Activated CD4-positive, CD25-positive, alpha-beta regulatory T cell treated with anti-CD3 and anti-CD28 coated beads, Interleukin-2, amount 50 U/mL, for 24 hours (primary cell): Measurements from ENCODE around the gene FEZF2.

Source experiments
- ATAC-seq, 2 donors: fragments of 150-1000 bp; cut with Tn5 transposase; one replicate each; pipeline ENCODE4 v1.10.0; 2021; ENCODE audit warnings: mild to moderate bottlenecking in 1 of 2, moderate library complexity in 1 of 2

Gene FEZF2

GRCh38 chr3:62373215-62373614 is at the start of gene FEZF2:
FEZF2 (minus strand) TSS chr3:62373550; CDS start chr3:62372868, 682 bp downstream.
- ATAC-seq: no peak

GRCh38 chr3:62421207-62421606 is 47.9 kb upstream of the FEZF2 start:
- no peak for ATAC-seq

- ATAC-seq: no peak
Measured at GRCh38 chr3:62416144-62416543, 42.8 kb upstream of the FEZF2 start.

- no peak for ATAC-seq
Measured at GRCh38 chr3:62415312-62415801, 42.0 kb upstream of the FEZF2 start.

DNA sequence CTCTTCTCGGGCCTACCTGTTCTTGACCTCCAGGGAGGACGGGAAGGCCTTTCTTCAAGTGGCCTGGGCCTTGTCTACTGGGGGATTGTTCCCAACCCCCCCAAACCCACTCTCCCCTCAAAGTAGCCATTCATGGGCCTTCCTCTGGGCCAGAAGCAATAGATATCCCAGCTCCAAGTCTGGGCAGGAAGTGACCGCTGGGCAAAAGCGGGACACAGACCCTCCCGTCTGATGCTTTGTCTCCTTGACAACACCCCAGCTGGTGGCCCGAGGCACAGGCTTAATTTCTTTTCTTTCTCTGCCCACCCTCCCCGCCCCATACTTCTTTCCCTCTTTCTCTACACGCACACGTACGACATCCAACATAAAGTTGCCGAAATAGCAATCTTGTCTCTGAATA is 41.4 kb upstream of the FEZF2 start:
- ATAC-seq: no peak

DNA sequence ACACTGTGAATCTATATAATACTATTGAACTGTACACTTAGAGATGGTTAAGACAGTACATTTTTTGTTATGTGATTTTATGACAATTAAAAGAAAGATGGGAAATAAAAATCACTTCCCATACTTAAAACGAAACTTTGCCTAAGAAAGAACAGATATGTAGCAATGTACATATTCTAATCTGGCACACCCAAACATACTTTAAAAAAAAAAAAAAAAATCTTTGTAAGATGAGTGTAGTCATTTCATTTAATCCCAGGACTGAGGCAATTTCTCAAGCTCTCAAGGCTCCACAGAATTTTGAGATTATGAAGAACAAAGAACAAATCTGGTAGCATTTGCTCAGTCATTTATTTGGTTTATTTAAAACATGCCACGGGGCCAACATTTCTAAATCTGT is 40.3 kb upstream of the FEZF2 start:
- no peak for ATAC-seq

GRCh38 chr3:62406945-62407344 is 33.6 kb upstream of the FEZF2 start:
- ATAC-seq: no peak

DNA sequence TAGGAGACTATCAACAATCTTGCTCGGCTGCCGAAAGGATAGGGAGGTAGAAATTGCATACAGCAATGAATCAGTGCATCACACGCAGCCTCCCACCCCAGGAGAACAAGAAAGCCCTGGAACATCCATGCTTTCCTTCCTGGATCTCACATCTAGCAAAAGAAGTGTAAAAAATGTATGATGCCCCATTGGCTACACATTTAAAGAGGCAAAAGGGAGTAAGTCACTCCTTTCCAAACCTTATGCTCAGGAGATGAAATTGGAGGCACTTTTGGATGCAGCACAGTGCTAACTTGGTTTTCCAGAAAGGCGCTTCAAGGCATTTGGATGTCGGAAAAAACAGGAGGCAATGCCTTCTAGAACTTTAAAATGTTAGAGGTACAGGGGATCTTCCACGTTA is 32.2 kb upstream of the FEZF2 start:
- ATAC-seq: no peak

GRCh38 chr3:62405135-62405534 is 31.8 kb upstream of the FEZF2 start:
- ATAC-seq: no peak

GRCh38 chr3:62404321-62404720 is 31.0 kb upstream of the FEZF2 start:
- ATAC-seq: no peak

GRCh38 chr3:62403765-62404164 is 30.4 kb upstream of the FEZF2 start:
- no peak for ATAC-seq

DNA sequence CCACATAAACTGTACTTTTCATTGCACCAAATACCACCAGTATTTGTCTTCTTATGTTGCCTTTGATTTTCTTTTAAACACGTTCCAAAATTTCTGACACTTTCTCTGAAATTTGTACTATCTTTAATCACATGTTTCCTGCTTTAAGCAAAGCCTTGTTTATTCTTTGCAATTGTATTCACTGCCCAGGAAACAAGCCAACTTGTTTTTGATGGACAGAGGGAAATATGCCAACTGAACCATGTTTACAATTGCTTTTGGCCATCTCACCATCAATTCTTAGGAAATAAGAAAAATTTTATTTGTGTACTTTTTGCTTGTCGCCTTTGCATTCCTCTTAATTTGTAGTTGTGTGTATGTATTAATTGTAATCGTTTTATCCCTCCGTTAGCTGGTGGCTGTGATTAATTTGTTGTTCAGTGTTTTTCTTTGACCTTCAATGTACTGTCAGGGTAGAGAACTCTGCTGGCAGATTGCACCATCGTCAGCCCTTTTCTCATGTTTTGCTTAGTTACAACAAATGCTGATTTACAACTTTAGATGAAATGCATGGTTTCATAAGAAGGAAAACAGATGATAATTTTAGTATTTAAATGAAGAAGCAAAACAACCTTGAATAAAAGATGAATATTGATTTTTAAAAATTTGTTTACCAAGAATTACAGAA is 19.4 kb upstream of the FEZF2 start:
- no peak for ATAC-seq

DNA sequence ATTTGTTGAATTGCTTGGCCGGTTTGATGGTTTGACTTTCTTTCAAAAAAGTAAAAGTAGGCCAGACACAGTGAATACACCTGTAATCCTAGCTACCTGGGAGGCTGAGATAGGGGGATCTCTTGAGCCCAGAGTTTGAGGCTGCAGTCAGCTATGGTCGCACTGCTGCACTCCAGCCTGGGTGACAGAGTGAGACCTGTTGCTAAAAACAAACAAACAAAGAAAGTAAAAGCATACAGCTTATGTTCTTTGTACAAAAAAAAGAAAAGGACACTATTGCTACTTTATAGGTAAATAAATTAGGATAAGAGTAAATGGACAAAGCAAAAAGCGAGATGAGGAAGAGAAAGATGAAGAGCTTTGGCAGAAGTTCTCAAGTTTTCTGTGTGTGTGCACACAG is 13.9 kb upstream of the FEZF2 start:
- ATAC-seq: no peak

DNA sequence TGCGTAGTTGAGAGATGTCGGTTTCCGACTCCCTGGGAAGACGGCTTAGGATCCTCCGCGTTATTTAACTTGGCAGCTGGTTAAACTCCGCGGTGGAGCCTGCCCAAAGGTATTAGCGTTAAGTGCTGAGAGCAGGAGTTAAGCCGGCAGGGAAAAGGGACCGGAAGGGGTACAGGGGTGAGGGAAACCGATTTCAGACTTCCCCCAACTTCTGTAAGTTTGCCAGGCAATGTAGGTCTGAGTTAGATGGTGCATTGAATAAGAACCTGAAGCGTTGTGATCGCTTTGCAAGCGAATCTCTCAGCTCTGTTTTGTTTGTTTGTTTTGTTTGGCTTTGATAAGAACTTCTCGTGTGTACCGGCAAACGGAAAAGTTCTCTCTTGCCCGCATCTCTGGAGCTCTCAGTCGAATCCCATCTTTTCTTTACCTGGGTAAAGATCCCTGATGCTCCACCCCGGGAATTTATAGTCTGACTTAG is 6.0 kb upstream of the FEZF2 start:
- ATAC-seq: no peak

GRCh38 chr3:62378921-62379320 is 5.6 kb upstream of the FEZF2 start:
- no peak for ATAC-seq

GRCh38 chr3:62378311-62378789 is 5.0 kb upstream of the FEZF2 start:
- no peak for ATAC-seq

GRCh38 chr3:62376906-62377877 is 3.8 kb upstream of the FEZF2 start:
- ATAC-seq: no peak

DNA sequence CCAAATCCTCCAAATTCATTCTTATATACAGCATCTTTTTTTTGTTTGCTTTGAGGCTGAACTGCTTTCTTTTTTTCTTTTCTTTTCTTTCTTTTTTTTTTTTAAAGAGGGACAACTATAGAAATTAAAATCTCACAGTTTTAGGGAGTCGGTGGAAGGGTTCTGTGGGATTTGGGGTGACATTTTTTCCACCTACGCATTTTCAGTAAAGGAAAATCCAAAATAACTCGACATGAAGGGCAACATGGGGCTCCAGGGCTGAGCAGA is 3.0 kb upstream of the FEZF2 start:
- ATAC-seq: no peak

GRCh38 chr3:62375655-62376453 is 2.5 kb upstream of the FEZF2 start:
- ATAC-seq: no peak

GRCh38 chr3:62374341-62375218 is 1.2 kb upstream of the FEZF2 start:
- no peak for ATAC-seq

DNA sequence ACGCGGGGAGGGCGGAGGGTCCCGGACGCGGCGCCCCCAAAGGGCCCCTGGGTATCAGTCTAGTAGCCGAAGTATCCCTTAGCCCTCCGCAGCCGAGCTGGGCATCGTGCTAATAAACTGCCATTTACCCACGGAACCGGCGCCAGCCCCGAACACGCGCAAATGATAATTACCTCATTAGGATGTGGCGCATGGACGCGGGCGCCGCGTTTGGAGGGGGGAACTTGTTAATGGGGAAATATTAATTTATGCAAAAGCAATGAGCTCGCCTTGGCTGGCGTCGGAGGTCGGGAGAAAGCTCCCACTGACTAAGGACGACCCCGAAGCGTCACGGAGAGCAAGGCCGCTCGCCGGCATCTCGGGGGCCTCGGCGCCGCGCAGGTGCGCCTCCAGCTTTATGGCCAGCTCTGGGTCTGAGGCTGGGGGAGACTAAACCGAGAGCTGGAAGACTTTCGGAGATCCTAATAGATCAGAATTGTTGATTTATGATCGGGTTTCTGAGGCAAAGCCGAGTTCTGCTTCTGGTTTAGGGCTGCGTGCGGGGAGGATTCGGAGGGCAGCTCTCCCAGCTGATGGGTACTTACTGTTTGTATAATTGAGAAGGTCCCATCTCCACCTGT is 474 bp upstream of the FEZF2 start:
- no peak for ATAC-seq
